Lung microvascular endothelial cell (primary cell): Measurements from ENCODE around the gene DUSP8. TPM values are rescaled to one million over a fixed set of nuclear protein-coding genes. Genes with fewer than 3 reads are reported as not detected.

Experiments used
- DNase-seq, 2 donors: peaks; one replicate each; pipeline versions ENCODE4 v3.0.0 to v3.0.0-alpha.2; 2010; ENCODE audit warnings: low read depth in 2 of 2
- total RNA-seq: library from RNA; depleted of rRNA; stranded (reverse); fragments of >200 nt; gene quantifications from 2 replicates; pipeline ENCODE4 v1.2.1, GENCODE V29; 2014

The DUSP8 gene
- total RNA-seq, 1 donor from 2014 or later = 0.40 TPM

DNA sequence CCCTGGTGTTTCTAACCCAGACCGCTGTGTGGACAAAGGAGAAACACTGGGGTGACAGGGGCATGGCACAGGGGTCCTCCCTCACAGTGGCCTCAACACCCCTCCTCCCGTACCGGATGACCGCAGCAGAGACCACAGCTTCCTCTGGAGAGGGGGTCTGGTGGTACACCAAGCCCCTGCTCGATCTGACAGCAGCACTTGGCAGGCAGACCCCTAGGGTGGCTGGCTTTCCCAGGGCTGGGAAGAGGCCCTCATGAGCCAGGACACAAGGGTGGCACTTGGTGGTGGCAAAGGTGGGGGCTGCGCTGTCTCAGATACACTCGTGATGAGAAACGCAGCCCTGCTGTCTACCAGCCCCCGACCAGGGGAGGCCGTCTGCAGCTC lies 38.7 kb downstream of the DUSP8 start:
- no peak for DNase-seq

DNA sequence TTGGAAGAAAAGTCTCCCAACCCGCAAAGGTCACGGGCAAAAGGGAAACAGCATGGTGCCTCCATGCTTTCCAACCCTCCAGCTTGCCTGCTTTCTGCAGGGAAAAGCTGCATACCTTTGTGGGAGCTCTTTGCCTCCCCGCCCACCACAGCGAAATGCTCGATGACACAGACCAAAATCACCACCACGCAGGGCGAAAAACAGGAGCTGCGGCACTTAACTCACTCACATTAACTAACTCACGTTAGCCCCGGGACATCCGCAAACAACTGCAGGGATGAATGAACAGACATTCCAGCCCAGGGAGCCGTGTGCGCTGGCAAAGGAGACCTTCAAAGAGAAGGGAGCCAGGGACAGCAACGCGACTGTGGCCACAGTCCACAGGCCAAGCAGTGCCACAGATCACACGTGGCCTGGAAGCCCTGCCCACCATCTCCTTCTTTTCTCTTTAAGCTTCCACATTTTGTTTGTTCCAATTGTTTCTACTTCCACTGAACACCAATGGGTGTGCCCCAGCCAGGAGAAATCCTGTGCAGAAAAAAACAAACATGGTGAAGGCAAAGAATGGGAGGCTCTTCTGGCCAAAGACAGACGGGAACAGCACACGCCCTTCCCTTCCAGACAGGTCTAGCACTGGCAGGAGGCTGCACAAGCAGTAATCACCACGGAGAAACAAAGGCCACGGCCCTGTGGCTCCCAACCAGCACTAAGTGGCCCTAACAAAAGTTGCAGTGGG lies 39.3 kb downstream of the DUSP8 start:
- no peak for DNase-seq

- DNase-seq = peak in 1 of 2 donors; percentile 66
These were observed 40.0 kb downstream of the DUSP8 start for GRCh38 chr11:1532014-1532586.

DNA sequence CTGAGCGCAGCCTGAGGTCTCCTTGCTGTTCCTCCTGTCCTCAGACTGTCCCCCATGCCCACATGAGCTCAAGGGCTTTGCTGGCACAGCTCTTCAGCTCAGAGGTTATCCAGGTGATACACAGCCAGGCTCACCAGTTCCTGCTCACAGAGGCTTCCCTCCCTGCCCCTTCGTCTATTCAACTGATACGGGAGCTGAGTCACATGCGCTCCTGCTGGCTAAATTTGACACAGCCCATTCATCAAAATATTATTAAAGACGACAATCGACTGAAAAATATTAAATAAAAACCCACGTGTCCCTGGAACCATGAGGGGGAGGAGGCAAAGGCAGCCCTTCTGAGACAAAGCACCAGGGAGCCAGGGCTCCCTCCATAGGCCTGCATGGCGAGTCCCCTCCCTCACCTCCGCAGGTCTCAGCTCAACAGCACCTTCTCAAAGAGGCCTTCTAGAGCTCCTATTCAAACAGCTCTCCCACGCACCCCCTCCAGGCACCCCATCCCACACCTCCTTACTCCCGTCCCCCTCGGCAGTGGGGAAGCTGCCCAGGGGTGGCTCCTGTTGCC lies 40.5 kb downstream of the DUSP8 start:
- DNase-seq = peak in 1 of 2 donors; percentile 33

GRCh38 chr11:1530686-1531448 lies 41.2 kb downstream of the DUSP8 start:
- DNase-seq = no peak

DNA sequence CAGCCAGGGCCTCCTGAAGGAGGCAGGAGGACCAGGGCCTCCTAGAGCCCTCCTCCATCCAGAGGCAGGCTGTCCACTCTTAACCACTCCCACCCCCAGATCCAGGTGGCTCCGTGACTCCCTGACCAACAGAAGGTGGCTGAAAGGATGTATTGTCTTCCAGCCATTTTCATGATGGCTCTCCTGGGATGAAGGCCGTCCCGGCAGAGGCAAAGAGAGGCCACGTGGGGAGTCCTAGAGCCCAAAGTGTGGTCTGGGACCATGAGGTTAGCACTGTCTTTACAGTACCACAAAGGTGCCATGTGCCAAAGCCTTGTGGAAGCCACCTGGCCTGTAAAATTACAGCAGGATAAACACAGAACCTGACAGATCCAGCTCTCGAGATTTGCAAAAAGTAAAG lies 42.3 kb downstream of the DUSP8 start:
- DNase-seq = no peak

DNA sequence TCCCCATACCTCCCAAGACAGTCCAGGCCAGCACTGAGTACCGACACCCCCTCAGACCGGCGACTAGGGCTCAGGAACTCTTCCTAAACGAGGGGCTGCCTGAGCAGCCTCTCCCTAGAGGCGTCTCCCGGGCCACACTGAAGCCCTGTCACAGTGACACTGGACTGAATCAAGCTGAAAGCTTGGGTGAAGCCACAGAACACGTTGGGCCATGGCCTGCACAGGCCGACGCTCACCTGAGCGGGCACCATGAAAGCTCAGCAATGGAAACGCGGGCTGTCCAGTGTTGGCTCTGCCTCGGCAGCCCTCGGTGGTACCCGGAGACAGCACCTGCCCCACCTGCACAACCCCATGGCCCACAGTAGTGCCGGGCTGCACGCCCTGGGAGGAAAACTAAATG lies 42.8 kb downstream of the DUSP8 start:
- DNase-seq = no peak

- DNase-seq = no peak
These were observed 43.4 kb downstream of the DUSP8 start for GRCh38 chr11:1528710-1529109.

DNA sequence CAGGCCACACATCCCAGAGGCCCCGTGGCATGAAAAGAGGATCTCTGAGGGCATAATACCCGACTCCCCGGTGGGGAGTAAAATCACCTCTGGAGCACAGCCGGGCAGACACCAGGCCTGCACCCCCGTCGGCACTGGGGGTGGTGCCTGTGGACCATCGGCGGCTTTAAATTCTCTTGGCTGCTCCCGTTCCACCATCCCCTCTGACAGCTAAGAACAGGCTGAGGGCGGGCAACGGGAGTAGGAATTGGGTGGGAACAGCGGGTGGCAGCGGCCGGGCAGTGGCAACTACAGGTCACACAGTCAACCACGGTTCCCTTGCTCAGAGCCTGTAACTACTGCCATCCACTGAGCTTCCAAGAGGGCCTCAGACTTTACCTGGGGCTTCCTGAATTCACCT lies 45.3 kb downstream of the DUSP8 start:
- no peak for DNase-seq

DNA sequence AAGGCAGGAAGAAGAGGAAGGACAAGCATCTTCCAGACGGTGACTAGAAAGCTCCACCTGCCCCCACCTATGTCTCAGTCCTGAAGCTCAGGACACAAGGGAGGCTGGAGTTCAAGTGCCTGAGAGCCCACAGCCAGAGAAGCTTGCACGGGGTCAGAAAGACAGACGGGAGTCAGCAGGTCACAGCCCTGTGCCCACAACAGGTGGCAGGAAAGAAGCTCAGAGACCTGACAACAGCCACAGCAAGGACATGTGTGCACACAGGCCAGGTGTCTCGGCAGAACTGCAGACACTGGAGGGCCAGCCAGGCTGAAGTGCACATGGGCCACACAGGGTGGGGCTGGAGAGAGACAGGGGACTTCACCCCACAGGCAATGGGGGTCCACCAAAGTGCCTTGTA lies 48.3 kb downstream of the DUSP8 start:
- no peak for DNase-seq

GRCh38 chr11:1523077-1523476 lies 49.0 kb downstream of the DUSP8 start:
- no peak for DNase-seq

DNA sequence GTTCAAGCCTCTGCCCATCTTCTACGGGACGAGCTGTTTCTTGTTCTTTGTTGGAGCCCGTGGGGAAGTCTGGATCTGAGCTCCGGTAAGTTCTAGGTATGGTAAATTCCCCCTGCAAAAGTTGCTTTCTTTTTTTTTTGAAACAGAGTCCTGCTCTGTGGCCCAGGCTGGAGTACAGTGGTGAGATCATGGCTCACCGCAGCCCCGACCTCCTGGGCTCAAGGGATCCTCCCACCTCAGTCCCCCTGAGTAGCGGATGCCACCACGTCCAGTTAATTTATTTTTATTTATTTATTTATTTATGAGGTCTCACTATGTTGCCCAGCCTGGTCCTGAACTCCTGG lies 50.0 kb downstream of the DUSP8 start:
- DNase-seq = no peak

DNA sequence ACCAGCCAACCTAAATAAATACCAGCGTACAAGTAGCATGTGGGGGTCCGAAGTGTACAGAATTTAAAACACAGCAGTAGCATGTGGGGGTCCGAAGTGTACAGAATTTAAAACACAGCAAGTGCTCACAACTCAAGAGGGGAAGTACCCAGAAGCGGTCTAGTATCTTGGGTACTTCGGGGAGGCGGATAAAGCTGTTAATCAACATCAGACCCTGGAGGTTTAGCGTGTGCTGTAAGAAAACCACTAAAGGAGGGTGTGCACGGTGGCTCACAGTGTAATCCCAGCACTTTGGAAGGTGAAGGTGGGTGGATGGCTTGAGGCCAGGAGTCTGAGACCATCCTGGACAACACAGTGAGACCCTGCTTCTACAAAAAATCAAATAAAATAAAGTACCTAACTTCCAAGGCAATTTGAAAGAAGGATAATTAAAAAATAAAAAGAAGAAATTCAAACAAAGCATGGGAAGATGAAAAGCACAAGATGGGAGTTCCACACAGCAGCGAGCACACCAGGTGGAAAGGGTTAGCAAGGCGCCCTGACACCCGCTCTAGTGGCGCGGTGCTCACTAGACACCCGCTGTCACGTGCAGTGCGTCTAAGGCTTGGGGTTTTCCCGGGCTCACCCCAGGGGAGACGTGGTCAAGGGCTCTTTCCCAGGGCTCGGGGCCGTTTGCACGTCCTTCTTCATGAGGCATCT lies 50.5 kb downstream of the DUSP8 start:
- DNase-seq = no peak

- peak in 1 of 2 donors; percentile 29 for DNase-seq
These were observed 51.3 kb downstream of the DUSP8 start for GRCh38 chr11:1520663-1521267.

- DNase-seq = no peak
These were observed 51.8 kb downstream of the DUSP8 start for GRCh38 chr11:1520209-1520662.

- DNase-seq = no peak
These were observed 52.8 kb downstream of the DUSP8 start for GRCh38 chr11:1519028-1520010.

DNA sequence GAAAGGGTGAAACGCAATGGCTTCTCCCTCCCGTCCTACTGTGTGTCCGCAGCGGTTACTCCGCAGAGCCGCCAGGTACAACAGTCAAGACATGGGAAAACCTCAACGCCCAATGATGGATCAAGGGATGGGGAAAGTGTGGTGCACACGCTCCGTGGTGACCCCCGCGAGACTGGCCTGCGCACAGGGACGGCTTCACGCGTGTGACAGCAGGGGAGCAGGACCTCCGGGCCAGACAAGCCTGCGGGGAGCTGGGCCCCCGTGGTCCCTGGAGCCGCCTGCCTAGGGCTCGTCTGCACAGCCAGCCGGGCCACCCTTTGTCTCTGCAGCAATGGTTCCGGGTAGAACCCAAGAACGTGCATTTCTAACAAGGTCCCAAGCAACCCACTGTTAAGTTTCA lies 53.8 kb downstream of the DUSP8 start:
- no peak for DNase-seq

DNA sequence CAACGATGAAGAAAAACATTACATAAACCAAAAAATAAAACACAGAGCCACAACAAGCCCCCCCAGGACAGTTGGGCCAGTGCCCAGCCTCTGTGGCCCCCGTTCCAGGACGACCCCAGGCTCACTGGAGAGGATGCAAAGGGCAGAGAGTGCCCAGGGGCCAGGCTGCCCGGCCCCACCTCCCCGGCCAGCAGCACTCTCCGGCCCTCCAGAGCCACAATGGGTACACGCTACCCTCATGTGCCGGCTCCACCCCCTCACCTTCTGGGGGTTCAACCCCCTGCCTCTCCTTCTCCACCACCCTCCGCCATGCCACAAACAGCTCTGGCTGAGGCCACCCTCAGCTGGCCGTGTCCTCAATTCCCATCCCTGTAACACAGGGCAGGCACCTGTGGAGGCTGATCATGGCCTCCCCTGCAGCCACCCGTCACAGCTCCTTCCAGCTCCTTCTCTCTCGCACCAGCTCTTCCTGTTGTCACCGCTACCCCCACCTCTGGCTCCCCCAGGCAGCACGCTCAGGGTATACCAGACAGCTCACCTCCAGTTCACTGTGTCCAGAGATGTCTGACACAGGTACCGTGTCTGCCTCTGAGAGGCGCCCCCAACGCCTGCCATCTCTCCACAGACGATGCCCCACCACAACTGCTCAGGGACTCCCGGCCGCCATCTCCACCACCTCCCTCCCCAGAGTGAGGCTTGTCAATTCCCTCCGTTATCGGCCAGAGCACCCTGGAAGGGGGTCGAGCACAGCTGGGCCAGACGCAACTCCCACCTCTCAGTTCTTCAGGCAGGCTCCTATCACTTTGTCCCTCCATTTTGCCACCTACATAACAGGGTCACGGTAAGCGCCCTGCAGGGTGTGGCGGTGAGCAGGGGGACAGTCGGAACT lies 54.7 kb downstream of the DUSP8 start:
- no peak for DNase-seq
